ENCODE results near the gene TSPAN18.

TSPAN18 gene

DNA sequence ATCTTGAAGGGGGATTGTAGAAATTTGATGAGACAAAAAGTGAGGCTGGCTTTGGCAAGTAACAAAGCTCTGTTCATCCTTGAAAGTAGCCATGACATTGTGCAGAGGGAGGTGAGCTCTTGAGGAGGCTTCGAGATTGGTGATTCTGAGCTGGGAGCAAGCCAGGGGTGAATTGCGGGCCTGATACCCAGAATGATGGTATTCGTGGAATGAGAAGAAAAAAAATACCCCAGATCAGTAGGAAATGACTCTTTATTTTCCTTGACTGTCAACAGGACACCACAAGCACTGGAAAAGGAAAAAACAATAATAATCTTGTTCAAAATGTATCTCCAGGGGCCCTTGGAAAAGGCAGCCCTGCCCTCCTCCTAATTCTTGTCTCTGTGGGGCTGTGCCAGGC, 62.7 kb downstream of the TSPAN18 start:
- H3K4me1 Mint-ChIP-seq (ENCODE audit: low read depth): no peaks in the 10 kb centered on the region
- no peak overlapping the region for H3K27ac Mint-ChIP-seq
- H3K4me3 Mint-ChIP-seq: no peak overlapping the region
- H3K36me3 Mint-ChIP-seq (ENCODE audit: low read depth): no peaks in the 10 kb centered on the region
- no peak for DNase-seq (ENCODE audit: low spot score)
- H3K27me3 Mint-ChIP-seq (ENCODE audit: low read depth): no peaks in the 10 kb centered on the region
- H3K9me3 Mint-ChIP-seq: no peaks in the 10 kb centered on the region

DNA sequence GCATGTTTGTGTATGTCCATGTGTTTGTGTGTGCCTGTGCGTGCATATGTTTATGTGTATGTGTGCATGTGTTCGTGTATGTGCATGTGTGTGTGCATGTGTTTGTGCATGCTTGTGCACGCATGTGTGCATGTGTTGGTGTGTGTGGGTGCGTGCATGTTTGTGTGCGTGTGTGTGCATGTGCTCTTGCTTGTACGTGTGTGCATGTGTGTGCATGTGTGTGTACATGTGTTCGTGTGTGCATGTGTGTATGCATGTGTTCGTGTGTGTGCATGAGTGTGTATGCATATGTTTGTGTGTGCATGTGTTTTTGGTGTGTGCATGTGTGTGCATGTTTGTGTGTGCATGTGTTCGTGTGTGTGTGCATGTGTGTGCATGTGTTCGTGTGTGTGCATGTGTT, 63.4 kb downstream of the TSPAN18 start:
- Mint-ChIP-seq H3K36me3 (ENCODE audit: low read depth) (no peaks in the 10 kb centered on the region), H3K9me3 (no peaks in the 10 kb centered on the region), H3K4me1 (ENCODE audit: low read depth) (no peaks in the 10 kb centered on the region), H3K27me3 (ENCODE audit: low read depth) (no peaks in the 10 kb centered on the region), H3K27ac (no peak overlapping the region), H3K4me3 (no peak overlapping the region)
- no peak for DNase-seq (ENCODE audit: low spot score)

DNA sequence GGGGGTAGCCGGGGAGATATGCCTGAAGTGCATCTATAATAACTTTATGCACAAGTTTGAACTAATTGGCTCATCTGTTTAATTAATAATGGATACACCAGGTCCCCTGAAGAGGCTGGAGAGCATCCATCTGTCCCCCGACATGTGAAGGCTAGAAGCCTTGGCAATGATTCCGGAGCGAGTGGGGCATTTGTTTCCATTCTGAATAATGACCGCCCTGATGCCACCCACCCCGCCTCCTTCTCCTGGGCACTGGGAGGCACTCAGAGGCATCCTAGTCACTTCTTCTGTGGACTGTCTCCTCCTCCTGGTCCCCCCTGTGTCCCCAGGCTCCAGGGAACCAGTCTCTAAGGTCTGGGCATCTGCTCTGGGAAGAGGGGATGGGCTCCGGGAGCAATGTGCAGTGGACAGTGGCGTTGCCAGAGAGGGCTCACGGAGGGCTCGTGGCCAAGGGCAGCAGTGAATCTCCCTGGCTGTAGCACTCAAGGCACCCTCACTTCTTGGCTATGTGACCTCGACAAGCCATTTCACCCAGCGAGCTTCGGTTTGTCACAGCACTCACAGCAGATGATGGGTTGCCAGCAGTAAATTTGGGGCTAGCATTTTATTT, 64.7 kb downstream of the TSPAN18 start:
- Mint-ChIP-seq H3K4me3 (no peak overlapping the region), H3K4me1 (ENCODE audit: low read depth) (no peaks in the 10 kb centered on the region), H3K9me3 (no peaks in the 10 kb centered on the region), H3K36me3 (ENCODE audit: low read depth) (no peaks in the 10 kb centered on the region), H3K27me3 (ENCODE audit: low read depth) (no peaks in the 10 kb centered on the region), H3K27ac (no peak overlapping the region)
- DNase-seq (ENCODE audit: low spot score): no peak

DNA sequence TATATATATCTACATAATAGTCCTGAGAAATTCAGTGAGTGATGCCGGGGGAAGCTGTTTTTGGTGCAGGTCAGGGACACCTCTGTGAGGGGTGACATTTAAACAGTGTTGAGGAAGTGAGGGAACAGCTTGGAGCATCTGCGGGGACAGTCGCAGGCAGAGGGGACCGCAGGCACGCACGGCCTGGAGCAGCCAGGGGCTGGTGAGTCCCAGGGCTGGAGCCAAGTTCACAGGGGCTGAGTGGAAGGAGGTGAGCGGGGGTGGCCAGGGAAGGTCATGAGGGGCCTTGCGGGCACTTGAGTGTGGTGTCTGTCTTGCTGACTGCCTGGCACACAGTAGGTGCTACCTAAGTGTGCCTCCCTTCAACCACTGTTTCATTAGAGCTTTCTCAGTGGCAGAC, 65.4 kb downstream of the TSPAN18 start:
- Mint-ChIP-seq H3K4me1 (ENCODE audit: low read depth) (no peaks in the 10 kb centered on the region), H3K27me3 (ENCODE audit: low read depth) (no peaks in the 10 kb centered on the region), H3K36me3 (ENCODE audit: low read depth) (no peaks in the 10 kb centered on the region), H3K9me3 (no peaks in the 10 kb centered on the region), H3K27ac (no peak overlapping the region), H3K4me3 (no peak overlapping the region)
- no peak for DNase-seq (ENCODE audit: low spot score)

DNA sequence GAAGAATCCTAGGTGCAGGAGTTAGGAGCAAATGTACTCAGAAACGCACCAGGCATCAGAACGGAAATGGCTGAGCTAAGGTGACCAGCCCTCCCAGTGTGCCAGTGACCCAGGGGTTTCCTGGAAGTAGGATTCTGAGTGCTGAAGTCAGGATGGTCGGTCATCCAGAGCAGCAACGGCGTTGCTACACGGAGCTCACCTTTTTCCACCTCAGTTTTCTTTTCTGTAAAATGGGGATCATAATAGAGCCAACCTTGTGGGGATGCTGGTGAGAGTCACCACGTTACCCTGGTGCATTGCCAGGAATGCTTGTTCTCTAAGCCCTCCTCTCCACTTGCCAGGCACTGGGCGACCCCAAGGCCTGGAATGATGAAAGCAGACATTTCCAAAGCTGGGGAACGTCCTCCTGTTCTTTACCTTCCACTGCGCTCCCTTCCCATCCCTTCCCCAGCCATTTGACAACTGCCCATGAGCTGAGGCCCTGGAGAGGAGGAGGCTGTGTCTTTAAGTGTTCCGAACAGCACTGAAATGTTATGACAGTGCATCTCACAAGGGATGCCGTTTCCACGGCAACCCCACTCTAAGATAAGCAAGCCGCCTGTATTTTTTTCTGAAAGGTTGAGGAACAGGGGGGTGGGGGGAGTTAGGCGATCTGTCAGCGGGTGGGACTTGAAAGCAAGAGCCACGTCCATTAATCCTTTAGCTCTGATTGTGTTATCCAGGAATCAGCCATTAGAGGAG, 66.8 kb downstream of the TSPAN18 start:
- H3K4me3 Mint-ChIP-seq: no peak overlapping the region
- no peak for DNase-seq (ENCODE audit: low spot score)
- H3K4me1 Mint-ChIP-seq (ENCODE audit: low read depth): no peaks in the 10 kb centered on the region
- no peaks in the 10 kb centered on the region for H3K36me3 Mint-ChIP-seq (ENCODE audit: low read depth)
- no peaks in the 10 kb centered on the region for H3K9me3 Mint-ChIP-seq
- H3K27me3 Mint-ChIP-seq (ENCODE audit: low read depth): no peaks in the 10 kb centered on the region
- no peak overlapping the region for H3K27ac Mint-ChIP-seq

DNA sequence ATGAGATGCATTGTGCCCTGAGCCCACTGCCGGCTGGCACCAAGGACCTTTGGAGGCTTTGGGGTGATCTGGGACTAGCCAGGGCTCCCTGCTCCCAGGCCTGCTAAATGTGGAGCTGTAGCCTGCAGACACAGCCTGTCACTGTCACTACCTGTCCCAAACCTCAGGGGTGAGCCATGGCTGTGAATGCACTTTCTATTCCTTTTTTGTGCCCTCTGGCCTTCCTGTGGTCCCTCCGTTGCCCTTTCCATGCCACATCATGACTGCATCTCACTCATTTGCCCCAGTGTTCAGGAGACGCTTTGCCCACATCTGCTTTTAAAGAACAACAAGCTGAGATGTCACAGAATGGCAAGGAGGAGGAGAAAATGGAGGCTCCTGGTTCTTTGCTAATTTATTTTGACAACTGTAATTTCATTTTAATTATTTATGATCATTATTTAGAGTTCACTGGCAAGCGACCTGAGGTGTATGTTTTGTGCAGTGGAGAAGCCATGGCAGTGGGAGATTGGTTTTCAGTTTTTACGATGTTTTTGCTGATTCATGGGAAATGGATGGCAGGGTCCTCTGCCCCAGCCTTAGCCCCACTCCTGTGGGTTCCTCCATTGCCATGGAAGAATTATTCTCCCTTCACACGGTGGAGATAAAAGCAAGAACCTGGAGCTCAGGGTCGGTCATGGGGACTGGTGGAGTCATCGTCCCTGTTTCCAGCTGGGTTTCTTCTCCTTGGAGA, 69.2 kb downstream of the TSPAN18 start:
- DNase-seq (ENCODE audit: low spot score): no peak
- no peaks in the 10 kb centered on the region for H3K36me3 Mint-ChIP-seq (ENCODE audit: low read depth)
- H3K9me3 Mint-ChIP-seq: no peaks in the 10 kb centered on the region
- no peaks in the 10 kb centered on the region for H3K27me3 Mint-ChIP-seq (ENCODE audit: low read depth)
- H3K27ac Mint-ChIP-seq: no peak overlapping the region
- H3K4me3 Mint-ChIP-seq: no peak overlapping the region
- H3K4me1 Mint-ChIP-seq (ENCODE audit: low read depth): no peaks in the 10 kb centered on the region

DNA sequence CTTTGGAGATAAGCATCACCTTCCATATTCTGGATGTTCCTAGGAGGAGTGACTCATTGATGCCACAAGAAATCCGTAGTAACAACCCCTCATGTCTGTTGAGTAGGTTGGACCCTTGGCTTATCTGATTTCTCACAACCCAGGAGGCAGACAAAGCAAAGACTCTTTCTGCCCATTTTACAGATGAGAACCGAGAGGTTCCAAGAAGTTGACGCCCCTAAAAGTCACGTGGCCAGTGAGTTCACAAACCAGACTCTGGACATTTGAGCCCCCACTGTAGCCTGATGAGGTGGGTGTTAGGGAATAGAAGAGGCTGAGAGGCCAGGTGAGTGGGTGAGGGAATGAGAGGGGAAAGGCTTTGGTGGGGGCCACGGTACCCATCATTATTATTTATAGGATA, 70.3 kb downstream of the TSPAN18 start:
- Mint-ChIP-seq H3K4me1 (ENCODE audit: low read depth) (no peaks in the 10 kb centered on the region), H3K27me3 (ENCODE audit: low read depth) (no peaks in the 10 kb centered on the region)

DNA sequence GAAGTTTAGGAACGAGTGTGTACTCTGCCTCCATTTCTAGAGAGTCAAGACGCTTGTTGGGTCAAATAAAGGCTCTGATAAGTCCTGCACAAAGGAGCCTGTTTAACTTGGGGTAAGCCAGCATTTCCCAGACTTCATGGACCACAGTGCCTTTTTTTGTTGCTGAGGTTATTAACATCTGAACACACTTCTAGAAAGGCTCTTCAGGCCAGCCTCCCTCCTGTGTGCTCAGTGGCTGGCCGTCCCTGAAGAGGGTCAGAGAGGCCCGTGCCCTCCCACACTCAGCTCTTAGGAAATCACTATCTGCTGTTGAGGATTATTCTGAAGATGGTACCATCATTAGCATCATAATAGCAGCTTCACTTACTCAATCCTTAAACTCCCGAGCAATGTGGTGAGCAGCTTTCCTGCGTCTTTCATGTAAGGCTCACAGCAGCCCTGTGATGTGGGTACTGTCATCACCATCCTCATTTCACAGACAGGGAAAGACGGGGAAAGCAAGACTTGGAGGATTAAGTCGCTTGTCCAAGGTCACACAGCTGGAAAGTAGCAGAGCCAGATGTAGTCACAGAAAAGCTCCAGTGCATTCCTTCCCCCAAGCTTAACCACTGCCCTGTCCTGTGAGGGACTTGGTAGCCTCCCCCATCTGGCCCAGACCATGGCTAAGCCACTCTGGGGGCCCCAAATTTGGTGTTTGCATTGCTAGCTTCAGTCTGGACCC, 71.3 kb downstream of the TSPAN18 start:
- Mint-ChIP-seq H3K4me1 (ENCODE audit: low read depth) (no peaks in the 10 kb centered on the region), H3K27me3 (ENCODE audit: low read depth) (peaks cover 2% of the 10 kb centered on the region), H3K4me3 (no peak overlapping the region)

More for the DNA sequence above, 70.3 kb downstream of the TSPAN18 start:
- no peak overlapping the region for H3K27ac Mint-ChIP-seq
- H3K36me3 Mint-ChIP-seq (ENCODE audit: low read depth): no peaks in the 10 kb centered on the region
- no peaks in the 10 kb centered on the region for H3K9me3 Mint-ChIP-seq
- no peak for DNase-seq (ENCODE audit: low spot score)
- H3K4me3 Mint-ChIP-seq: no peak overlapping the region

DNA sequence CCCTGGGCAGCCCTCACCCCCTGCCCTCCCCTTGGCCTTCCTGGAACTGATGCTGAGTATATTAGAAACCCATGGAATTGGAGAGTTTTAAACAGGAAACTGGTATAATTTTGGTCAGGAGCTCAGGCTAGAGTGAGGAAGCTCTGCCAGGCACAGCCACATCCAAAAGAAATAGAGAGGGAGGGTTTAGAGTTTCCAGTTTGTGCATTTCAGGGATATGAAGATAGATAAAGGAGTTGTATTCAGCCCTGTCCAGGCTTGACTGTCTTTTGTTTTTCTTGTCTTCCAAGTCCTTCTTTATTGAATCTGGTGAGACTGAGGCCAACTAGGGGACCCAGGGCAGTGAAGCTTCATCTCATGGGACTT, 71.8 kb downstream of the TSPAN18 start:
- H3K4me3 Mint-ChIP-seq: no peak overlapping the region
- H3K36me3 Mint-ChIP-seq (ENCODE audit: low read depth): no peaks in the 10 kb centered on the region
- no peaks in the 10 kb centered on the region for H3K4me1 Mint-ChIP-seq (ENCODE audit: low read depth)
- H3K9me3 Mint-ChIP-seq: no peaks in the 10 kb centered on the region
- peaks cover 7% of the 10 kb centered on the region for H3K27me3 Mint-ChIP-seq (ENCODE audit: low read depth)
- DNase-seq (ENCODE audit: low spot score): no peak
- no peak overlapping the region for H3K27ac Mint-ChIP-seq

More for the DNA sequence above, 71.3 kb downstream of the TSPAN18 start:
- no peaks in the 10 kb centered on the region for H3K36me3 Mint-ChIP-seq (ENCODE audit: low read depth)
- no peak for DNase-seq (ENCODE audit: low spot score)
- no peak overlapping the region for H3K27ac Mint-ChIP-seq
- H3K9me3 Mint-ChIP-seq: no peaks in the 10 kb centered on the region

DNA sequence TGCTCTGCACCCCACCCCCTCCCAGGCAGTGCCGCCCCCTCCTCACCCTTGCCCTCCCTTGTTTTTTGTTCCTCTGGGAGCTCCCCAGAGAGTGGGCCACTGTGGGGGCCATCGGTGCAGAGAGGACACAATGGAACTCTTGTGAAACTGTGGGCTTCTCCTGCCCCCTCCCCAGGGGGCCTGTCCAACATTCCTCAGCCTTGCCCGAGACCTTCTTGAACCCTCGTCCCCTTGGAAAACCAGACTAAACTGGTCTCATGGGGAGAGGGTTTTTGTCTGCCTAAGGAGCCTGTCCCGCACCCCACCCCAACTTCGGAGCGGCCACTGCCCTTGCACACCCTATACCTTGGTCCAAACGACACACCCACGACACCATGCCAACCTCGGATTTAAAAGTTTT, 72.2 kb downstream of the TSPAN18 start:
- no peak overlapping the region for H3K27ac Mint-ChIP-seq
- H3K9me3 Mint-ChIP-seq: no peaks in the 10 kb centered on the region
- no peaks in the 10 kb centered on the region for H3K36me3 Mint-ChIP-seq (ENCODE audit: low read depth)
- peaks cover 8% of the 10 kb centered on the region for H3K27me3 Mint-ChIP-seq (ENCODE audit: low read depth)
- no peaks in the 10 kb centered on the region for H3K4me1 Mint-ChIP-seq (ENCODE audit: low read depth)
- DNase-seq (ENCODE audit: low spot score): no peak
- H3K4me3 Mint-ChIP-seq: no peak overlapping the region

DNA sequence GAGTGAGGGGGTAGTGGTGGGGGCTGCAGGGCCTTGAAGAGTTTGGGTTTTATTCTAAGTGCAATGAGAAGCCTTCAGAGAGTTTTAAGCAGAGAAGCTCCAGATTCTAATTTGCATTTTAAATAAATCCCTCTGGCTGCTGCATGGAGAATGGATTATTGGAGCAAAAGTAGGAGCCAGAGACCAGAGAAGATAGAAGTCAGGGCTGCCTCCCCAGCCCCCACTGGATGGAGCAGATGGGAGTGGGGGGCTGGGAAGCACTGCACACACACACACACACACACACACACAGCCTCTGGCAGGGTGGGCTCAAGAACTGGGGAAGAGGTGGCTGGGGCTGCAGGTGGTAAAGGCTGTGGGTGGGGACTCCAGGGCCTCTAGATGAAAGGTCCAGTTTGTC, 75.6 kb downstream of the TSPAN18 start:
- DNase-seq (ENCODE audit: low spot score): no peak
- no peaks in the 10 kb centered on the region for H3K9me3 Mint-ChIP-seq
- H3K4me3 Mint-ChIP-seq: no peak overlapping the region
- H3K27ac Mint-ChIP-seq: no peak overlapping the region
- H3K27me3 Mint-ChIP-seq (ENCODE audit: low read depth): peaks cover 8% of the 10 kb centered on the region
- H3K4me1 Mint-ChIP-seq (ENCODE audit: low read depth): no peaks in the 10 kb centered on the region
- H3K36me3 Mint-ChIP-seq (ENCODE audit: low read depth): no peaks in the 10 kb centered on the region

DNA sequence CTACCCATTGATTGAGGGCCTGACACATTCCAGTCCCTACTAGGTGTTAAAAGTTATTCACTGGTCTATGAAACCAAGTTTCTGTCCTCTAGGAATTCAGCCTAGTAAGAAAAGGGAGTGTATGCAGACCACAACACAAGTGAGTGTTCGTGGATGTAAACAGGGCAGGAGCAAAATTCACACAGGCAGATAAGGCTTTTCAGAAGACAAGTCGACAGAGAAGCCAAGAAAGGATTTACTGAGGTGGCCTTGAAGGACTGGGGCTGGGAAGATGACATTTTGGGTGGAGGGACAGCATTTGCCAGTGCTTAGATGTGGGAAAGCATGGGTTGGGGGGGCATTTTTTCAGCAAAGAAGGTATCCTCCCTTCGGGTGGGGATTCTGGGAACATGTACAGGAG, 76.2 kb downstream of the TSPAN18 start:
- DNase-seq (ENCODE audit: low spot score): no peak
- no peaks in the 10 kb centered on the region for H3K36me3 Mint-ChIP-seq (ENCODE audit: low read depth)
- H3K4me3 Mint-ChIP-seq: no peak overlapping the region
- no peaks in the 10 kb centered on the region for H3K9me3 Mint-ChIP-seq
- H3K27ac Mint-ChIP-seq: no peak overlapping the region
- H3K27me3 Mint-ChIP-seq (ENCODE audit: low read depth): peaks cover 8% of the 10 kb centered on the region
- H3K4me1 Mint-ChIP-seq (ENCODE audit: low read depth): no peaks in the 10 kb centered on the region

DNA sequence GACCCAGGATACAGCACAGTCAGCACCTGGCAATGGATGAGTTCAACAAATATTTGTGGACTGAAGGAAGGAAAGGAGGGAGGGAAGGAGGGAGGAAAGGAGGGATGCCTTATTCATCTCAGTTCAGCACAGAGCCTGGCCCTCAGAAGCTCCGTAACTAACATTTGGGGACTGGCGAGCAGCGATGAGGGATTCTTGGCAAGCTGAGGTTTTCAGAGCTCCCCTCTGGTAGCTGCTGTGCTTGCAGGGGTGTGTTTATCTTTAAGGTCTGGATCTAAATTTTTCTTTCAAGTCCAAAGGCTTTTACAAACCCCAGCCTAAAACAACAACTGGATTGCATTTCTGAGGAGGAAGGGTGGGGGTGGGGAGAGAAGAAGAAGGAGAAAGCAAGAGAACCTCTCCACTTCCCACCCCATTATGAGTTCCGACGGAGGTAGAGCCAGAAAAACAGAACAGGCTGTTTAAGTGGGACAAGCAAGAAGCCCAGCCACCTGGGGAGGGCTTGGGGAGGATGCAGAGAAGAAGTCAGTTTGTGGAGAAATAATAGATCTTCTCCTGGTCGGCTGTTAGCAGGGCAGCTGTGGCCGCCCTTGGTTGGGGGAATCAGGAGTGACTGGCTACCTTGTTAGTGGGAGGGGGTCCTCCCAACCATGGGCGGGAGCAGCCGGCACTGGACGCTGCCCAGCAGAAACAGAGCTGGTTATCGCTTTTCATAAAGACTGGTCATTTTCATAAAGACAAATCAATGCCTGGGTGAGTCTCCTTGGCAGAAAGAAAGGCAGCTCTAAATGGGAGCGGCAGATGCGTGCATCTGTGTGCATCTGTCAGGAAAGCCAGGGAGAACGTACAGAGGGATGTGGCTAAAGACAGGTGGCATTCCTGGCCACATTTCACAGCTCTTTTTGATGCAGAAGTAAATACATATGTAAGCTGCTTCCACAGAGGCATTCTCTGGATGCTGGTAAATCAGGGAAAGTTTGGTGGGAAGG, 78.0 kb downstream of the TSPAN18 start:
- Mint-ChIP-seq H3K36me3 (ENCODE audit: low read depth) (no peaks in the 10 kb centered on the region), H3K4me3 (no peak overlapping the region), H3K27ac (no peak overlapping the region), H3K4me1 (ENCODE audit: low read depth) (no peaks in the 10 kb centered on the region), H3K27me3 (ENCODE audit: low read depth) (peaks cover 8% of the 10 kb centered on the region), H3K9me3 (no peaks in the 10 kb centered on the region)
- no peak for DNase-seq (ENCODE audit: low spot score)

All from T-helper 2 cell treated with Interferon-gamma antibody and Interleukin-4, amounts not matched to agents 5 μg/mL and 100 μg/mL, for 36 hours (primary cell).